Left colon (tissue), 2 donors: ENCODE measurements around the gene TAF1C. TPM values are rescaled to one million over a fixed set of nuclear protein-coding genes. Genes with fewer than 3 reads are reported as not detected.
A peak's percentile ranks its signal among the peaks of the same experiment; 100 is the strongest.

Experiments
- ATAC-seq: fragments of 200-7000 bp; cut with Tn5 transposase; one replicate; pipeline ENCODE4 v1.9.1; 2020; ENCODE audit warnings: mild to moderate bottlenecking, moderate library complexity
- DNase-seq, 2 donors: peaks; one replicate each; pipeline ENCODE4 v3.0.0-alpha.2; 2020
- intact Hi-C, 2 donors: fragments of 100-400 bp; cut with DNase I in 1 of 2; cut with micrococcal nuclease in 1 of 2; formaldehyde crosslinking; loops; one replicate each; pipeline versions ENCODE4 v1.11.2 to v1.14.0; 2022; cut with DNase I, micrococcal nuclease
- total RNA-seq, 2 donors: library from RNA; stranded (reverse); fragmentation: NEBNext Ultra II Directional; extraction: Animal tissue kit (Norgen Biotek cat#: 25700); gene quantifications; one replicate each; pipeline ENCODE4 v1.2.1, GENCODE V29; 2021
- donor health status: DM: no; HTN: no; CAD: no.
- donor health status: DM: yes; HTN: yes; CAD: no.

Gene TAF1C
- total RNA-seq, 2 donors from 2014 or later: 33.1 to 36.8 TPM

GRCh38 chr16:84175350-84176081 is 11.3 kb downstream of the TAF1C start:
- DNase-seq (peak in 1 of 2 donors; percentile 58), ATAC-seq (peak; percentile 71)
- intact Hi-C loops: no loop called here

GRCh38 chr16:84174396-84174795 is 12.5 kb downstream of the TAF1C start:
- ATAC-seq (no peak), DNase-seq (no peak)
- intact Hi-C loops: no loop called here

DNA sequence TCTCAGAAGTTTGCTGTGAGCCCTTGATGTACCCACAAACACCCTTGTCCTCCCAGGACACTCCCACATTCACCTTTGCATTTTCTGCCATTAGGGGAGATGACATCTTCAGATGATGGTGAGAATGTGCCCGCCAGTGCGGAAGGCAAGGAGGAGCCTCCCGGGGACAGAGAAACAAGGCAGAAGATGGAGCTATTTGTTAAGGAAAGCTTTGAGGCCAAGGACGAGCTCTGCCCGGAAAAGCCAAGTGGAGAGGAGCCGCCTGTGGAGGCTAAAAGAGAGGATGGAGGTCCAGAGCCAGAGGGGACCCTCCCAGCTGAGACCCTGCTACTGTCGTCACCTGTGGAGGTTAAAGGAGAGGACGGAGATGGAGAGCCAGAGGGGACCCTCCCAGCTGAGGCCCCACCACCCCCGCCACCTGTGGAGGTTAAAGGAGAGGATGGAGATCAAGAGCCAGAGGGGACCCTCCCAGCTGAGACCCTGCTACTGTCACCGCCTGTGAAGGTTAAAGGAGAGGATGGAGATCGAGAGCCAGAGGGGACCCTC is 17.0 kb downstream of the TAF1C start:
- DNase-seq (no peak), ATAC-seq (no peak)
- intact Hi-C loops: no loop called here

DNA sequence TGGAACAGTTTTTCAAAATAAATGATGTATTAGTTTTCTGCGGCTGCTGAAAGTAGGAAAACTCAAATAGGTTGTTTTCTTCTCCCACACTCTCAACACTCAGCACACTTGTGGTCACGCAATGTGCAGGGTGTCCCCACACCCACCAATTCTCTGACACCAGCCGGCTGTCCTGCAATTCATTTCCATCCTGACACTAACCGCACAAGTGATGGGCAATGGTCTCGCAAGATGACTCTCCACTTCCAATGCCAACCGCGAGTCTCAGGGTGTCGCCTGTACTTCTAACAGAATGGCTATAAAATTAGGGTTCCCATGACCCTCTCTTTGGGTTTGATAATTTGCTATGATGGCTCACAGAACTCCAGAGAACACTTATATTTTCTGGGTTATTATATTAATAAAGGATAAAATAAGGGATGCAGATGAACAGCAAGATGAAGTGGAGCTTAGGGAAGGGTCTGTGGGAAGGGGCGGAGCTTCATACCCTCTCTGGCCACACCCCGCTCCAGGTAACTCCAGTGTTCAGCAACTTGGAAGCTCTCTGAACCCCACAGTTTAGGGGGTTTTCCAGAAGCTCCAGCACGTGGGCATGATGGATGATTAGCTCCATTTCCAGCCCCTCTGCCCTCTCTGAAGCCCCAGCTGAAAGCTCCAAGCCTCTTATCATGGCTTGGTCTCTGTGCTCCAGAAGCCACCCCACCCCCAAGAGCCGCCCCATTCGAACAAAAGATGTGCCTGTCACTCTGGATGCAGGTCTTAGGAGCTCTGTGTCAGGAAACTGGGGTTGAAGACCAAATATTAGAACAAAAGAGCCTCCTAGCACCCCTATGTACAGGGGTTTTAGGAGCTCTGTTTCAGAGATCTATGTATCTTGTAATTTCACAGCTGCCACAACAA is 19.8 kb downstream of the TAF1C start:
- ATAC-seq: no peak
- DNase-seq: no peak
- intact Hi-C loops: no loop called here

- DNase-seq (no peak), ATAC-seq (no peak)
- intact Hi-C loops: no loop called here
Observed at GRCh38 chr16:84165746-84166145, 21.1 kb downstream of the TAF1C start.

- no peak for ATAC-seq
- DNase-seq: no peak
- intact Hi-C loops: no loop called here
Observed at GRCh38 chr16:84161801-84162200, 25.1 kb downstream of the TAF1C start.

GRCh38 chr16:84161037-84161436 is 25.8 kb downstream of the TAF1C start:
- intact Hi-C loops: no loop called here
- DNase-seq: no peak
- no peak for ATAC-seq

- DNase-seq (no peak), ATAC-seq (no peak)
- intact Hi-C loops: no loop called here
Observed at GRCh38 chr16:84159800-84160199, 27.1 kb downstream of the TAF1C start.

- ATAC-seq (no peak), DNase-seq (no peak)
- intact Hi-C loops: no loop called here
Observed at GRCh38 chr16:84159007-84159406, 27.9 kb downstream of the TAF1C start.

- intact Hi-C loops: no loop called here
- no peak for ATAC-seq
- DNase-seq: no peak
Observed at GRCh38 chr16:84156342-84156784, 30.5 kb downstream of the TAF1C start.

- intact Hi-C loops: no loop called here
- DNase-seq: no peak
- no peak for ATAC-seq
Observed at GRCh38 chr16:84155771-84156170, 31.1 kb downstream of the TAF1C start.

DNA sequence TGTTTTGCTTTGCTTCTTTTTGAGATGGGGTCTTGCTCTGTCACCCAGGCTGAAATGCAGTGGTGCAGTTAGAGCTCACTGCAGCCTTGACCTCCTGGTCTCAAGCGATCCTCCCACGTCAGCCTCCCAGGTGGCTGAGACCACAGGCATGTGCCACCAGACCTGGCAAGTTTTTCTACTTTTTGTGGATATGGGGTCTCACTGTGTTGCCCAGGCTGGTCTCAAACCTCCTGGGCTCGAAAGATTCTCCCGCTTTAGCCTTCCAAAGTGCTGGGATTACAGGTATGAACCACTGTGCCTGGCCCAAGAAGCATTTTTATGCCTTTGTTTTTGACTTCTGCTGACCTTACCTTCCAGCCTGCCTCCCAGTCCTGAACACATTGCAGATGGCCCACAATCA is 31.6 kb downstream of the TAF1C start:
- ATAC-seq: no peak
- intact Hi-C loops: no loop called here

GRCh38 chr16:84153660-84154214 is 33.1 kb downstream of the TAF1C start:
- intact Hi-C loops: no loop called here
- no peak for DNase-seq

More for the DNA sequence above, 31.6 kb downstream of the TAF1C start:
- DNase-seq: no peak

GRCh38 chr16:84150926-84151325 is 35.9 kb downstream of the TAF1C start:
- intact Hi-C loops: no loop called here
- no peak for DNase-seq

More at GRCh38 chr16:84153660-84154214, 33.1 kb downstream of the TAF1C start:
- no peak for ATAC-seq

GRCh38 chr16:84144859-84145639 is 41.8 kb downstream of the TAF1C start, which contains the start of the genes DNAAF1 and HSDL1:
TSS of gene DNAAF1 (plus strand) at chr16:84145308. CDS start at chr16:84145441, 133 bp downstream.
TSS of gene HSDL1 (minus strand) at chr16:84145177. CDS start at chr16:84131321, 13,856 bp downstream.
- ATAC-seq: peak; percentile 97
- intact Hi-C loops: no loop called here
- peak; percentile 83 to 91 for DNase-seq

More at GRCh38 chr16:84150926-84151325, 35.9 kb downstream of the TAF1C start:
- ATAC-seq: no peak

DNA sequence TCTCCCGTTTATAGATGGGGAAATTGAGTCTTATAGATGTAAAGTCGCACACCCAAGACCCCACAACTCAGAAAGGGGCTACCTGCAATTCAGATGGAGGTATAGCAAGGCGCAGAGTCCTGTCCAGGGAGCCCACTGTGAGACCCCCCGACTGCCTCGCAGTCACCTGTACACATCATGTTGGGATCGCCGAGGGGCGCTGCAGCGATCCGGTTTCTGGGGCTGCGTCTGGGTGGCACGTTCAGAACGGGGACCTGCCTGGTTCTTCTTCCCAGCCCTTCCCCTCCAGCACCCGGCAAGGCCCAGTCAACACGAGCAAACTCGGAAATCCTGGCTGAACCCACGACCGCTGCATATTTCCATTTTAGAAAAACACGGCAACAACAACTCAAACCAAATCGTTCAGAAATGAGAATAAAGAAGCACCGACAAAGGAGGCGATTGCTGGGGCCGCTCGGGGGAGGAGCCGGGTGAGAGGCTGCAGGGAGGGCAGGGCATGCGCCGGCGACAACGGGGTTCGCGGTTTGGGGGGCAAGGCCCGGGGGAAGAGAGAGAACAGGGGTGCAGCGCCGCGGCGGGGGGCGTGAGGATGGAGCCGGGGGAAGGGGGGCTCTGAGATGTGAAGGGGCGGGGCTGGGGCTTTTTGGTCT is 42.5 kb downstream of the TAF1C start:
- intact Hi-C loops: no loop called here

DNA sequence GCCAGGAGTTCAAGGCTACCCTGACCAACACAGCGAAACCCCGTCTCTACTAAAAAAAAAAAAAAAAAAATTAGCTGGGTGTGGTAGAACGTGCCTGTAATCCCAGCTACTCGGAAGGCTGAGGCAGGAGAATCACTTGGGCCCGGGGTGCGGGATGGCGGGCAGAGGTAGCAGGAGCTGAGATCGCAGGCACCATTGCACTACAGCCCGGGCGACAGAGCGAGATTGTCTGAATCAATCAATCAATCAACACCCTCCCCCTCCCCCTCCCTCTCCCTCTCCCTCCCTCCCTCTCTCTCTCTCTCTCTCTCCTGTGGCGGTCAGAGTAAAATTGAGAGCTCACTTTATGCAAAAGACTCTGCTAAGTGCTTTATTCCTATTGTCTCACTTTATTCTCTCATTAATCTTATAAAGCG is 43.1 kb downstream of the TAF1C start:
- ATAC-seq: no peak
- no peak for DNase-seq
- intact Hi-C loops: no loop called here

More for the DNA sequence above, 42.5 kb downstream of the TAF1C start:
- peak; percentile 59 for ATAC-seq
- DNase-seq: peak; percentile 39 to 53

DNA sequence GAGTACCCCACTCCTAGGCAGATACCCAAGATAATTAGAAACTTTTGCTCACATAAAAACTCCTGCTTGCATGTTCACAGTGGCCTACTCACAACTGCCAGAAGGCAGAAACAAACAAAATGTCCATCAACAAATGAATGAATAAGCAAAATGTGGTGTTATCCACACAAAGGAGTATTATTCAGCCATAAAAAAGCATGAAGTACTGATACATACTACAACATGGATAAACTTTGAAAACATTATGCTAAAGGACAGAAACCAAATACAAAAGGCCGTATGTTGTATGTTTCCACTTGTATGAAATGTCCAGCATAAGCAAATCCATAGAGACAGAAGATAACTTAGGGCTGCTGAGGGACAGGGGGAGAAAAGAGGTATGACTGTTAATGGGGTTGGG is 43.8 kb downstream of the TAF1C start:
- ATAC-seq: no peak
- intact Hi-C loops: no loop called here
- no peak for DNase-seq
